Nephron (organoid): ENCODE measurements around the gene CTRB2.
A peak's percentile ranks its signal among the peaks of the same experiment; 100 is the strongest.

Experiments used
- H3K27ac Mint-ChIP-seq, 3 experiments: 2 replicates each; pipeline ENCODE4 v1.8.0; 2020; ENCODE audit warnings: mixed read lengths in 3 of 3, mild to moderate bottlenecking in 2 of 3, moderate library complexity in 1 of 3
- H3K27me3 Mint-ChIP-seq: 2 replicates; pipeline ENCODE4 v1.8.0; 2021; ENCODE audit warnings: low read depth, mild to moderate bottlenecking, moderate library complexity, mixed read lengths
- H3K36me3 Mint-ChIP-seq: 2 replicates; pipeline ENCODE4 v1.8.0; 2020; ENCODE audit warnings: low read depth, mixed read lengths
- H3K4me1 Mint-ChIP-seq: 2 replicates; pipeline ENCODE4 v1.8.0; 2020; ENCODE audit warnings: mixed read lengths
- H3K4me3 Mint-ChIP-seq, 3 experiments: 2 replicates each; pipeline ENCODE4 v1.8.0; 2020; ENCODE audit warnings: mild to moderate bottlenecking in 3 of 3, mixed read lengths in 3 of 3, moderate library complexity in 2 of 3
- H3K9me3 Mint-ChIP-seq: 2 replicates; pipeline ENCODE4 v1.8.0; 2020; ENCODE audit warnings: mixed read lengths
- CTCF ChIP-seq, 3 experiments: fragments of 200-600 bp; sonication (generic); IDR thresholded peaks; one replicate each; pipeline ENCODE4 v1.5.0; 2021; ENCODE audit warnings: antibody characterized with exemption in 3 of 3; ENCODE audit not compliant: unreplicated experiment in 3 of 3

The CTRB2 gene

DNA sequence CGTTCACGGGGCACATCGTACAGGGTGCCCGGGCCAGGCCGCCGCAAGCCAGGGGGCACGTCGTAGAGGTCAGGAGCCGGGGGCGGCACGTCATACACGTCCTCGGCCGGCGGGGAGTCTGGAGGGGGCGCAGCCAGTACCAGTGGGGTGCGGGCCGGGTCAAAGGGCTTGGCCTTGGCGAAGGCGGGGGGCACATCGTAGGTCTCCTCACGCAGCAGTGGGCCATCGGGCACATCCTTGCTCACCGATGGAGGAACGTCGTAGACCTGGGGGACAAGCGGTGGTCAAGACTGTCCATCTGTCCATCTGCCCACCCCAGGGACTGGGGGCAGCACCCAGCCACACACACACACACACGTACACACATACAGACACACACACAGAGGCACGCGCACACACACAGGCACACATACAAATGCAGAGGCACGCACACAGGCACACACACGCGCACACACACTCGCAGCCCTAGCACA, 28.8 kb upstream of the CTRB2 start:
- H3K4me1 Mint-ChIP-seq = peaks cover 34% of the 10 kb centered on the region
- peaks cover 3% of the 10 kb centered on the region for H3K27me3 Mint-ChIP-seq
- peaks cover 36% of the 10 kb centered on the region for H3K36me3 Mint-ChIP-seq
- H3K27ac Mint-ChIP-seq = peak overlapping the region in 2 of 3 experiments; percentile 32 to 36
- no peak for TF ChIP-seq CTCF (IDR thresholded peaks at IDR 0.05; ENCODE audit: unreplicated experiment in 3 of 3)
- no peak overlapping the region for H3K4me3 Mint-ChIP-seq
- no peaks in the 10 kb centered on the region for H3K9me3 Mint-ChIP-seq

DNA sequence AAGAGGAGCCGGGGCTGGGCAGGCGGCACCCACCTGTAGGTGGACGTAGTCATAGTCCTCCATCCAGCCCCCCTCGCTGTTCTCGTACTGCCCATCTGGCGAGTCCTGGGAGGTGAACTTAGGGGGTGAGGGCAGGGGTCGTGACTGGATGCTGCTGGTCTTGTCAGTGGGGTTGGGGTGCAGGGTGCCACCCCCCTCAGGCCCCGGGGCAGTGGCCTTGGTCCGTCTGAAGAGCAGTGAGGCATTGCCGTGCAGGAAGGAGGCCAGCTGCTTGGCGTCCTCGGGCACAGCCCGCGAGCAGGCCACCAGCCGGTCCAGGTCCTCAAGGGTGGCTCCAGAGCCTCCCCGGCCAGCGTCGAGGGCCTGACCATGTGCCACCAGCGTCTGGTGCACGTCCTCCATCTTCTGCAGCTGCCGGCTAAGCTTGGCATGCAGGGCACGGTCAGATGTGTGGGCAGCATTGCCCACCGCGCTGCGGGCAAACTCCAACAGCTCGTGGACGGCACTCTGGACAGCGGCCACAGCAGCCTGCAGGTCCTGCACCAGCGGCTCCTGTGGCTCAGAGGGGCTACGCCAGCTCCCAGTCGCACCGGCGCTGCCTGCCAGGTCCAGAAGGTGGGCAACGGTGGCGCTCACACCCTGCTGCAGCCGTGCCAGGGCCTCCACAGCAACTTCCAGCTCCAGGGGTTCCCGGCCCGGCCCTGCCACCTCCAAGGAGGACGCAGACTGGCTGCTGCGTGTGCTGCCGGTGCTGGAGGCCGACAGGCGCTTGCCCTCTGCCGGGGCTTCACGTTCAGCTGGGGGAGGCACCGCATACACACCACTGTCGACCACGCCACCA, 28.1 kb upstream of the CTRB2 start:
- H3K4me1 Mint-ChIP-seq = peaks cover 28% of the 10 kb centered on the region
- no peak for TF ChIP-seq CTCF (IDR thresholded peaks at IDR 0.05; ENCODE audit: unreplicated experiment in 3 of 3)

GRCh38 chr16:75233611-75233938, 26.6 kb upstream of the CTRB2 start:
- Mint-ChIP-seq H3K4me3 (no peak overlapping the region), H3K27ac (peak overlapping the region; percentile 43 to 75 (median 72))

More for the DNA sequence above, 28.1 kb upstream of the CTRB2 start:
- peak overlapping the region in 2 of 3 experiments; percentile 72 to 75 for H3K27ac Mint-ChIP-seq
- peaks cover 3% of the 10 kb centered on the region for H3K27me3 Mint-ChIP-seq
- no peaks in the 10 kb centered on the region for H3K9me3 Mint-ChIP-seq
- H3K36me3 Mint-ChIP-seq = peaks cover 35% of the 10 kb centered on the region
- H3K4me3 Mint-ChIP-seq = no peak overlapping the region

GRCh38 chr16:75231570-75231969, 24.6 kb upstream of the CTRB2 start:
- TF ChIP-seq CTCF (IDR thresholded peaks at IDR 0.05; ENCODE audit: unreplicated experiment in 3 of 3) = no peak

More at GRCh38 chr16:75233611-75233938, 26.6 kb upstream of the CTRB2 start:
- peaks cover 33% of the 10 kb centered on the region for H3K36me3 Mint-ChIP-seq
- peaks cover 3% of the 10 kb centered on the region for H3K27me3 Mint-ChIP-seq
- H3K9me3 Mint-ChIP-seq = no peaks in the 10 kb centered on the region
- no peak for TF ChIP-seq CTCF (IDR thresholded peaks at IDR 0.05; ENCODE audit: unreplicated experiment in 3 of 3)
- peaks cover 16% of the 10 kb centered on the region for H3K4me1 Mint-ChIP-seq

GRCh38 chr16:75230471-75231110, 23.6 kb upstream of the CTRB2 start:
- no peak for TF ChIP-seq CTCF (IDR thresholded peaks at IDR 0.05; ENCODE audit: unreplicated experiment in 3 of 3)
- H3K27ac Mint-ChIP-seq = no peak overlapping the region

More at GRCh38 chr16:75231570-75231969, 24.6 kb upstream of the CTRB2 start:
- Mint-ChIP-seq H3K36me3 (peaks cover 33% of the 10 kb centered on the region), H3K4me3 (no peak overlapping the region), H3K4me1 (peaks cover 15% of the 10 kb centered on the region), H3K27me3 (peaks cover 3% of the 10 kb centered on the region), H3K9me3 (no peaks in the 10 kb centered on the region), H3K27ac (no peak overlapping the region)

More at GRCh38 chr16:75230471-75231110, 23.6 kb upstream of the CTRB2 start:
- Mint-ChIP-seq H3K36me3 (peaks cover 25% of the 10 kb centered on the region), H3K4me1 (peaks cover 10% of the 10 kb centered on the region), H3K27me3 (no peaks in the 10 kb centered on the region), H3K9me3 (no peaks in the 10 kb centered on the region), H3K4me3 (no peak overlapping the region)
